Breast epithelium (tissue), 3 donors: ENCODE measurements around the gene SGCA.

Source experiments
- CTCF ChIP-seq, 3 donors: fragments of 450-650 bp; IDR thresholded peaks; one replicate each; pipeline ENCODE4 v1.5.1; 2016 to 2017; ENCODE audit warnings: antibody characterized with exemption in 3 of 3, mild to moderate bottlenecking in 3 of 3, moderate library complexity in 3 of 3
- POLR2AphosphoS5 ChIP-seq, 3 donors: sonication (generic); formaldehyde crosslinking; IDR thresholded peaks; one replicate each; pipeline ENCODE4 v1.6.1; 2017; ENCODE audit warnings: antibody characterized with exemption in 3 of 3

GRCh38 chr17:50205963-50206505 lies 40.2 kb downstream of the SGCA start:
- TF ChIP-seq POLR2AphosphoS5 (IDR thresholded peaks at IDR 0.05) (no peak), CTCF (IDR thresholded peaks at IDR 0.05) (no peak)
